Germinal center (tissue), 1 donor: Measurements from ENCODE around the gene BPIFB2.

Source experiments
- DNase-seq: peaks from one replicate; pipeline ENCODE4 v3.0.0; 2012; ENCODE audit warnings: mixed read lengths, low spot score

The BPIFB2 gene

GRCh38 chr20:32985596-32985995 lies 21.9 kb upstream of the BPIFB2 start:
- no peak for DNase-seq

GRCh38 chr20:32986331-32986966 lies 21.1 kb upstream of the BPIFB2 start:
- no peak for DNase-seq

- DNase-seq, result no peak
These were observed 20.3 kb upstream of the BPIFB2 start for GRCh38 chr20:32987044-32987825.

GRCh38 chr20:32988008-32988407 lies 19.5 kb upstream of the BPIFB2 start:
- DNase-seq, result no peak

- DNase-seq, result no peak
These were observed 17.8 kb upstream of the BPIFB2 start for GRCh38 chr20:32989507-32990283.

- no peak for DNase-seq
These were observed 17.1 kb upstream of the BPIFB2 start for GRCh38 chr20:32990426-32990825.

GRCh38 chr20:32991383-32991782 lies 16.1 kb upstream of the BPIFB2 start:
- no peak for DNase-seq

GRCh38 chr20:32991792-32992641 lies 15.5 kb upstream of the BPIFB2 start:
- no peak for DNase-seq

GRCh38 chr20:32993496-32994050 lies 13.9 kb upstream of the BPIFB2 start:
- no peak for DNase-seq

- no peak for DNase-seq
These were observed 11.7 kb upstream of the BPIFB2 start for GRCh38 chr20:32995802-32996201.

GRCh38 chr20:32997431-32997830 lies 10.1 kb upstream of the BPIFB2 start:
- DNase-seq, result no peak

- no peak for DNase-seq
These were observed 7.8 kb upstream of the BPIFB2 start for GRCh38 chr20:32999603-33000250.

GRCh38 chr20:33000802-33001466 lies 6.6 kb upstream of the BPIFB2 start:
- DNase-seq, result no peak

GRCh38 chr20:33002087-33002808 lies 5.3 kb upstream of the BPIFB2 start:
- DNase-seq, result no peak

GRCh38 chr20:33004141-33004751 lies 3.3 kb upstream of the BPIFB2 start, which contains the start of gene SUN5:
SUN5 (minus strand) TSS chr20:33004433; CDS start chr20:33004340, 93 bp downstream.
- no peak for DNase-seq

GRCh38 chr20:33005132-33005566 lies 2.4 kb upstream of the BPIFB2 start:
- peak; percentile 60 for DNase-seq

GRCh38 chr20:33005908-33006775 lies 1.4 kb upstream of the BPIFB2 start:
- no peak for DNase-seq

- DNase-seq, result no peak
These were observed 628 bp upstream of the BPIFB2 start for GRCh38 chr20:33006776-33007375.
